Measurements from ENCODE around the gene TKT.

The TKT gene

GRCh38 chr3:53223025-53223424 lies 32.8 kb downstream of the TKT start:
- peaks cover 60% of the 10 kb centered on the region for H3K36me3 ChIP-seq (ENCODE audit: control insufficient read depth, insufficient read depth, low read length)
- H3K4me3 ChIP-seq (ENCODE audit: low read depth, low read length): no peak overlapping the region
- no peak overlapping the region for H3K27ac ChIP-seq (ENCODE audit: low read depth, low read length)
- no peaks in the 10 kb centered on the region for H3K9me3 ChIP-seq (ENCODE audit: control insufficient read depth, insufficient read depth, low read depth, low read length)
- H3K9ac ChIP-seq (ENCODE audit: low read length): no peak overlapping the region
- H3K4me1 ChIP-seq (ENCODE audit: control insufficient read depth, insufficient read depth, low read length): no peaks in the 10 kb centered on the region
- no peaks in the 10 kb centered on the region for H3K27me3 ChIP-seq (ENCODE audit: control insufficient read depth, insufficient read depth, low read length)

- Histone ChIP-seq H3K27me3 (ENCODE audit: control insufficient read depth, insufficient read depth, low read length) (no peaks in the 10 kb centered on the region), H3K36me3 (ENCODE audit: control insufficient read depth, insufficient read depth, low read length) (peaks cover 53% of the 10 kb centered on the region), H3K9ac (ENCODE audit: low read length) (no peak overlapping the region), H3K27ac (ENCODE audit: low read depth, low read length) (no peak overlapping the region), H3K4me1 (ENCODE audit: control insufficient read depth, insufficient read depth, low read length) (no peaks in the 10 kb centered on the region), H3K9me3 (ENCODE audit: control insufficient read depth, insufficient read depth, low read depth, low read length) (no peaks in the 10 kb centered on the region), H3K4me3 (ENCODE audit: low read depth, low read length) (no peak overlapping the region)
Measured at GRCh38 chr3:53222183-53222901, 33.5 kb downstream of the TKT start.

GRCh38 chr3:53221827-53222182 lies 34.0 kb downstream of the TKT start:
- no peak overlapping the region for H3K4me3 ChIP-seq (ENCODE audit: low read depth, low read length)
- H3K9me3 ChIP-seq (ENCODE audit: control insufficient read depth, insufficient read depth, low read depth, low read length): no peaks in the 10 kb centered on the region
- no peak overlapping the region for H3K27ac ChIP-seq (ENCODE audit: low read depth, low read length)
- no peak overlapping the region for H3K9ac ChIP-seq (ENCODE audit: low read length)
- H3K27me3 ChIP-seq (ENCODE audit: control insufficient read depth, insufficient read depth, low read length): no peaks in the 10 kb centered on the region
- H3K4me1 ChIP-seq (ENCODE audit: control insufficient read depth, insufficient read depth, low read length): no peaks in the 10 kb centered on the region
- H3K36me3 ChIP-seq (ENCODE audit: control insufficient read depth, insufficient read depth, low read length): peaks cover 48% of the 10 kb centered on the region

GRCh38 chr3:53221345-53221744 lies 34.5 kb downstream of the TKT start:
- H3K4me3 ChIP-seq (ENCODE audit: low read depth, low read length): no peak overlapping the region
- H3K4me1 ChIP-seq (ENCODE audit: control insufficient read depth, insufficient read depth, low read length): no peaks in the 10 kb centered on the region
- peaks cover 43% of the 10 kb centered on the region for H3K36me3 ChIP-seq (ENCODE audit: control insufficient read depth, insufficient read depth, low read length)
- H3K9ac ChIP-seq (ENCODE audit: low read length): no peak overlapping the region
- H3K27me3 ChIP-seq (ENCODE audit: control insufficient read depth, insufficient read depth, low read length): no peaks in the 10 kb centered on the region
- H3K9me3 ChIP-seq (ENCODE audit: control insufficient read depth, insufficient read depth, low read depth, low read length): no peaks in the 10 kb centered on the region
- H3K27ac ChIP-seq (ENCODE audit: low read depth, low read length): no peak overlapping the region

GRCh38 chr3:53219895-53220483 lies 35.8 kb downstream of the TKT start:
- no peak overlapping the region for H3K4me3 ChIP-seq (ENCODE audit: low read depth, low read length)
- H3K9ac ChIP-seq (ENCODE audit: low read length): no peak overlapping the region
- no peaks in the 10 kb centered on the region for H3K9me3 ChIP-seq (ENCODE audit: control insufficient read depth, insufficient read depth, low read depth, low read length)
- H3K4me1 ChIP-seq (ENCODE audit: control insufficient read depth, insufficient read depth, low read length): no peaks in the 10 kb centered on the region
- no peak overlapping the region for H3K27ac ChIP-seq (ENCODE audit: low read depth, low read length)
- H3K36me3 ChIP-seq (ENCODE audit: control insufficient read depth, insufficient read depth, low read length): peaks cover 30% of the 10 kb centered on the region
- H3K27me3 ChIP-seq (ENCODE audit: control insufficient read depth, insufficient read depth, low read length): no peaks in the 10 kb centered on the region

- Histone ChIP-seq H3K27me3 (ENCODE audit: control insufficient read depth, insufficient read depth, low read length) (no peaks in the 10 kb centered on the region), H3K27ac (ENCODE audit: low read depth, low read length) (no peak overlapping the region)
Measured at GRCh38 chr3:53218131-53218530, 37.7 kb downstream of the TKT start.

GRCh38 chr3:53217175-53217574 lies 38.6 kb downstream of the TKT start:
- Histone ChIP-seq H3K4me3 (ENCODE audit: low read depth, low read length) (no peak overlapping the region), H3K9me3 (ENCODE audit: control insufficient read depth, insufficient read depth, low read depth, low read length) (no peaks in the 10 kb centered on the region), H3K27ac (ENCODE audit: low read depth, low read length) (no peak overlapping the region), H3K9ac (ENCODE audit: low read length) (no peak overlapping the region), H3K36me3 (ENCODE audit: control insufficient read depth, insufficient read depth, low read length) (peaks cover 5% of the 10 kb centered on the region; the same call in 1 of the 2 replicates), H3K27me3 (ENCODE audit: control insufficient read depth, insufficient read depth, low read length) (no peaks in the 10 kb centered on the region), H3K4me1 (ENCODE audit: control insufficient read depth, insufficient read depth, low read length) (no peaks in the 10 kb centered on the region)

More at GRCh38 chr3:53218131-53218530, 37.7 kb downstream of the TKT start:
- Histone ChIP-seq H3K9ac (ENCODE audit: low read length) (no peak overlapping the region), H3K4me1 (ENCODE audit: control insufficient read depth, insufficient read depth, low read length) (no peaks in the 10 kb centered on the region), H3K4me3 (ENCODE audit: low read depth, low read length) (no peak overlapping the region), H3K36me3 (ENCODE audit: control insufficient read depth, insufficient read depth, low read length) (peaks cover 11% of the 10 kb centered on the region), H3K9me3 (ENCODE audit: control insufficient read depth, insufficient read depth, low read depth, low read length) (no peaks in the 10 kb centered on the region)

GRCh38 chr3:53216723-53217122 lies 39.1 kb downstream of the TKT start:
- Histone ChIP-seq H3K27ac (ENCODE audit: low read depth, low read length) (no peak overlapping the region), H3K9me3 (ENCODE audit: control insufficient read depth, insufficient read depth, low read depth, low read length) (no peaks in the 10 kb centered on the region), H3K9ac (ENCODE audit: low read length) (no peak overlapping the region), H3K4me1 (ENCODE audit: control insufficient read depth, insufficient read depth, low read length) (no peaks in the 10 kb centered on the region), H3K4me3 (ENCODE audit: low read depth, low read length) (no peak overlapping the region), H3K27me3 (ENCODE audit: control insufficient read depth, insufficient read depth, low read length) (no peaks in the 10 kb centered on the region), H3K36me3 (ENCODE audit: control insufficient read depth, insufficient read depth, low read length) (peaks cover 4% of the 10 kb centered on the region; the same call in 1 of the 2 replicates)

- Histone ChIP-seq H3K4me1 (ENCODE audit: control insufficient read depth, insufficient read depth, low read length) (no peaks in the 10 kb centered on the region), H3K9ac (ENCODE audit: low read length) (no peak overlapping the region), H3K36me3 (ENCODE audit: control insufficient read depth, insufficient read depth, low read length) (no peaks in the 10 kb centered on the region), H3K27ac (ENCODE audit: low read depth, low read length) (no peak overlapping the region), H3K9me3 (ENCODE audit: control insufficient read depth, insufficient read depth, low read depth, low read length) (no peaks in the 10 kb centered on the region), H3K4me3 (ENCODE audit: low read depth, low read length) (no peak overlapping the region), H3K27me3 (ENCODE audit: control insufficient read depth, insufficient read depth, low read length) (no peaks in the 10 kb centered on the region)
Measured at GRCh38 chr3:53215816-53216215, 40.0 kb downstream of the TKT start.

GRCh38 chr3:53213276-53213675 lies 42.5 kb downstream of the TKT start:
- H3K27me3 ChIP-seq (ENCODE audit: control insufficient read depth, insufficient read depth, low read length): no peaks in the 10 kb centered on the region
- no peak overlapping the region for H3K4me3 ChIP-seq (ENCODE audit: low read depth, low read length)
- peaks cover 10% of the 10 kb centered on the region for H3K9me3 ChIP-seq (ENCODE audit: control insufficient read depth, insufficient read depth, low read depth, low read length)
- no peaks in the 10 kb centered on the region for H3K36me3 ChIP-seq (ENCODE audit: control insufficient read depth, insufficient read depth, low read length)
- no peak overlapping the region for H3K9ac ChIP-seq (ENCODE audit: low read length)
- H3K27ac ChIP-seq (ENCODE audit: low read depth, low read length): no peak overlapping the region
- H3K4me1 ChIP-seq (ENCODE audit: control insufficient read depth, insufficient read depth, low read length): no peaks in the 10 kb centered on the region

GRCh38 chr3:53211706-53212702 lies 43.8 kb downstream of the TKT start:
- Histone ChIP-seq H3K9me3 (ENCODE audit: control insufficient read depth, insufficient read depth, low read depth, low read length) (peaks cover 10% of the 10 kb centered on the region), H3K4me1 (ENCODE audit: control insufficient read depth, insufficient read depth, low read length) (no peaks in the 10 kb centered on the region), H3K4me3 (ENCODE audit: low read depth, low read length) (no peak overlapping the region), H3K36me3 (ENCODE audit: control insufficient read depth, insufficient read depth, low read length) (no peaks in the 10 kb centered on the region), H3K27ac (ENCODE audit: low read depth, low read length) (no peak overlapping the region), H3K27me3 (ENCODE audit: control insufficient read depth, insufficient read depth, low read length) (no peaks in the 10 kb centered on the region), H3K9ac (ENCODE audit: low read length) (no peak overlapping the region)

Measured in HUES6 (cell line).